ENCODE results near the gene WRNIP1.

WRNIP1 gene

DNA sequence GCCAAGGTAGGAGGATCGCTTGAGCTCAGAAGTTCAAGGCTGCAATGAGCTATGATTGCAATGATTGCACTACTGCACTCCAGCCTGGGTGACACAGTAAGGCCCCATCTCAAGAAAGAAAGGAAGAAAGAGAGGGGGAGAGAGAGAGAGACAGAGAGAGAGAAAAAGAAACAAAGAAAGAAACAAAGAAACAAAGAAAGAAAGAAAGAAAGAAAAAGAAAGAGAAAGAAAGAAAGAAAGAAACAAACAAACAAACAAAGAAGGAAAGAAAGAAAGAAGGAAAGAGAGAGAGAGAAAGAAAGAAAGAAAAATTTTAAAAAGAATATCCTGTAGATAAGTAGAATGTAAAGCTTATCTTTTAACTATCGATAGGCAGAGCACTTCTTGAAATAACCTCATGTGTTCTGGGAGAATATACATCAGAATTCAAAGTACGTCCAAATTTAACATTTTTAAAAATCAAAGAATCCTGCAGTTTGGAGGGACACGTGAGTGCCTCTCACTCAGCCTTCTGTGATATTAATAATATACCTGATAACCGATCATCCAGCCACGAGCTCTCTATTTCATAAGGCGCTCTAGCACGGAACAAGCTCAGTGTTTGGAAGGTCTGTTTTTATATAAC is 39.7 kb upstream of the WRNIP1 start:
- H3K79me2 ChIP-seq (ENCODE audit: insufficient read depth, low read length): no peaks in the 10 kb centered on the region
- H3K9me3 ChIP-seq (ENCODE audit: insufficient read depth, low read depth, low read length): peaks cover 4% of the 10 kb centered on the region; the same call in 1 of the 2 replicates
- no peaks in the 10 kb centered on the region for H3K36me3 ChIP-seq (ENCODE audit: insufficient read depth, low read length)
- peak overlapping the region; percentile 21 for H3K9ac ChIP-seq (ENCODE audit: low read depth, low read length, poor library complexity, severe bottlenecking)
- peaks cover 31% of the 10 kb centered on the region for H3K4me1 ChIP-seq (ENCODE audit: insufficient read depth, low read length, poor library complexity, severe bottlenecking)
- no peak overlapping the region for H3K4me3 ChIP-seq (ENCODE audit: low read length, poor library complexity, severe bottlenecking)
- TF ChIP-seq, protein P1, sequence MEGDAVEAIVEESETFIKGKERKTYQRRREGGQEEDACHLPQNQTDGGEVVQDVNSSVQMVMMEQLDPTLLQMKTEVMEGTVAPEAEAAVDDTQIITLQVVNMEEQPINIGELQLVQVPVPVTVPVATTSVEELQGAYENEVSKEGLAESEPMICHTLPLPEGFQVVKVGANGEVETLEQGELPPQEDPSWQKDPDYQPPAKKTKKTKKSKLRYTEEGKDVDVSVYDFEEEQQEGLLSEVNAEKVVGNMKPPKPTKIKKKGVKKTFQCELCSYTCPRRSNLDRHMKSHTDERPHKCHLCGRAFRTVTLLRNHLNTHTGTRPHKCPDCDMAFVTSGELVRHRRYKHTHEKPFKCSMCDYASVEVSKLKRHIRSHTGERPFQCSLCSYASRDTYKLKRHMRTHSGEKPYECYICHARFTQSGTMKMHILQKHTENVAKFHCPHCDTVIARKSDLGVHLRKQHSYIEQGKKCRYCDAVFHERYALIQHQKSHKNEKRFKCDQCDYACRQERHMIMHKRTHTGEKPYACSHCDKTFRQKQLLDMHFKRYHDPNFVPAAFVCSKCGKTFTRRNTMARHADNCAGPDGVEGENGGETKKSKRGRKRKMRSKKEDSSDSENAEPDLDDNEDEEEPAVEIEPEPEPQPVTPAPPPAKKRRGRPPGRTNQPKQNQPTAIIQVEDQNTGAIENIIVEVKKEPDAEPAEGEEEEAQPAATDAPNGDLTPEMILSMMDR (conservative IDR thresholded peaks at IDR 0.05; ENCODE audit: low read length): no peak
- TF ChIP-seq EZH2phosphoT487 (IDR thresholded peaks at IDR 0.05; ENCODE audit: borderline replicate concordance): no peak
- no peak overlapping the region for H3K4me2 ChIP-seq (ENCODE audit: low read depth, low read length, poor library complexity, severe bottlenecking)
- H2AFZ ChIP-seq (ENCODE audit: low read length): 0 out of 2 replicates have a peak overlapping the region, but pooled peaks have one; percentile 66
- H4K20me1 ChIP-seq (ENCODE audit: insufficient read depth, low read length, poor library complexity, severe bottlenecking): no peaks in the 10 kb centered on the region
- no peaks in the 10 kb centered on the region for H3K9me2 ChIP-seq (replicated peaks; ENCODE audit: low read depth, low read length)
- H3K27me3 ChIP-seq (ENCODE audit: insufficient read depth, low read length, poor library complexity, severe bottlenecking): no peaks in the 10 kb centered on the region
- peaks cover 3% of the 10 kb centered on the region; the same call in 1 of the 2 replicates for H3F3A ChIP-seq (ENCODE audit: low read depth)

GRCh38 chr6:2725999-2726567 is 39.1 kb upstream of the WRNIP1 start:
- H3K36me3 ChIP-seq (ENCODE audit: insufficient read depth, low read length): no peaks in the 10 kb centered on the region
- H3K4me1 ChIP-seq (ENCODE audit: insufficient read depth, low read length, poor library complexity, severe bottlenecking): peaks cover 37% of the 10 kb centered on the region
- H3K9me2 ChIP-seq (replicated peaks; ENCODE audit: low read depth, low read length): no peaks in the 10 kb centered on the region
- peak overlapping the region; percentile 66 for H2AFZ ChIP-seq (ENCODE audit: low read length)
- H3K4me2 ChIP-seq (ENCODE audit: low read depth, low read length, poor library complexity, severe bottlenecking): peak overlapping the region; percentile 21
- no peak for TF ChIP-seq EZH2phosphoT487 (IDR thresholded peaks at IDR 0.05; ENCODE audit: borderline replicate concordance)
- TF ChIP-seq, protein P1 (conservative IDR thresholded peaks at IDR 0.05; ENCODE audit: low read length): no peak
- H4K20me1 ChIP-seq (ENCODE audit: insufficient read depth, low read length, poor library complexity, severe bottlenecking): no peaks in the 10 kb centered on the region
- no peaks in the 10 kb centered on the region for H3K79me2 ChIP-seq (ENCODE audit: insufficient read depth, low read length)
- peaks cover 3% of the 10 kb centered on the region; the same call in 1 of the 2 replicates for H3F3A ChIP-seq (ENCODE audit: low read depth)
- peak overlapping the region; percentile 21 for H3K9ac ChIP-seq (ENCODE audit: low read depth, low read length, poor library complexity, severe bottlenecking)
- no peak overlapping the region for H3K4me3 ChIP-seq (ENCODE audit: low read length, poor library complexity, severe bottlenecking)
- H3K9me3 ChIP-seq (ENCODE audit: insufficient read depth, low read depth, low read length): peaks cover 4% of the 10 kb centered on the region; the same call in 1 of the 2 replicates
- no peaks in the 10 kb centered on the region for H3K27me3 ChIP-seq (ENCODE audit: insufficient read depth, low read length, poor library complexity, severe bottlenecking)

- no peak overlapping the region for H3K9ac ChIP-seq (ENCODE audit: low read depth, low read length, poor library complexity, severe bottlenecking)
- H4K20me1 ChIP-seq (ENCODE audit: insufficient read depth, low read length, poor library complexity, severe bottlenecking): no peaks in the 10 kb centered on the region
- no peaks in the 10 kb centered on the region for H3F3A ChIP-seq (ENCODE audit: low read depth)
- no peak overlapping the region for H2AFZ ChIP-seq (ENCODE audit: low read length)
- H3K4me1 ChIP-seq (ENCODE audit: insufficient read depth, low read length, poor library complexity, severe bottlenecking): peaks cover 61% of the 10 kb centered on the region
- H3K4me2 ChIP-seq (ENCODE audit: low read depth, low read length, poor library complexity, severe bottlenecking): no peak overlapping the region
- no peaks in the 10 kb centered on the region for H3K79me2 ChIP-seq (ENCODE audit: insufficient read depth, low read length)
- H3K27me3 ChIP-seq (ENCODE audit: insufficient read depth, low read length, poor library complexity, severe bottlenecking): no peaks in the 10 kb centered on the region
- H3K9me3 ChIP-seq (ENCODE audit: insufficient read depth, low read depth, low read length): no peaks in the 10 kb centered on the region
- no peak overlapping the region for H3K4me3 ChIP-seq (ENCODE audit: low read length, poor library complexity, severe bottlenecking)
- no peak for TF ChIP-seq EZH2phosphoT487 (IDR thresholded peaks at IDR 0.05; ENCODE audit: borderline replicate concordance)
- TF ChIP-seq, protein P1 (conservative IDR thresholded peaks at IDR 0.05; ENCODE audit: low read length): no peak
- H3K36me3 ChIP-seq (ENCODE audit: insufficient read depth, low read length): no peaks in the 10 kb centered on the region
- no peaks in the 10 kb centered on the region for H3K9me2 ChIP-seq (replicated peaks; ENCODE audit: low read depth, low read length)
Observed at GRCh38 chr6:2729921-2730320, 35.3 kb upstream of the WRNIP1 start.
